ENCODE results near the gene TIGD3. TPM values are rescaled to one million over a fixed set of nuclear protein-coding genes. Genes with fewer than 3 reads are reported as not detected.

TIGD3 gene
- total RNA-seq, 4 donors from 2014 or later, result 0.30 to 0.59 TPM; not detected in 2

DNA sequence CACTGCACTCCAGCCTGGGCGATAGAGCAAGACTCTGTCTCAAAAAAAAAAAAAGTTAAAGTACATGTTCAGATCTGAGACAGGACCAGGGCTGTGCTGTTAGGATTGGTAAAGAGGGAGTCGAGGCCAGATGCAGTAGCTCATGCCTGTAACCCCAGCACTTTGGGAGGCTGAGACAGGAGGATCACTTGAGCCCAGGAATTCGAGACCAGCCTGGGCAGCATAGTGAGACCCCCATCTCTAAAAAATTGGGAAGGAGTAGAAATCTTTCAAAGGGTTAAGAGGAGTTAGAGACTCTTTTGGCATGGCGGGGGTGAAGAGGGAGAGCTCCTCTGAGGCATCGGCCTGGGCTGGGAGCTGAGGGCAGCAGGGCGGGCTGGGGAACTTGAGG is 16.1 kb downstream of the TIGD3 start:
- no peak for DNase-seq (ENCODE audit: low spot score in 2 of 2)
- Histone ChIP-seq H3K4me3 (no peak overlapping the region), H3K27ac (peak overlapping the region in 1 of 4 donors; percentile 24)

DNA sequence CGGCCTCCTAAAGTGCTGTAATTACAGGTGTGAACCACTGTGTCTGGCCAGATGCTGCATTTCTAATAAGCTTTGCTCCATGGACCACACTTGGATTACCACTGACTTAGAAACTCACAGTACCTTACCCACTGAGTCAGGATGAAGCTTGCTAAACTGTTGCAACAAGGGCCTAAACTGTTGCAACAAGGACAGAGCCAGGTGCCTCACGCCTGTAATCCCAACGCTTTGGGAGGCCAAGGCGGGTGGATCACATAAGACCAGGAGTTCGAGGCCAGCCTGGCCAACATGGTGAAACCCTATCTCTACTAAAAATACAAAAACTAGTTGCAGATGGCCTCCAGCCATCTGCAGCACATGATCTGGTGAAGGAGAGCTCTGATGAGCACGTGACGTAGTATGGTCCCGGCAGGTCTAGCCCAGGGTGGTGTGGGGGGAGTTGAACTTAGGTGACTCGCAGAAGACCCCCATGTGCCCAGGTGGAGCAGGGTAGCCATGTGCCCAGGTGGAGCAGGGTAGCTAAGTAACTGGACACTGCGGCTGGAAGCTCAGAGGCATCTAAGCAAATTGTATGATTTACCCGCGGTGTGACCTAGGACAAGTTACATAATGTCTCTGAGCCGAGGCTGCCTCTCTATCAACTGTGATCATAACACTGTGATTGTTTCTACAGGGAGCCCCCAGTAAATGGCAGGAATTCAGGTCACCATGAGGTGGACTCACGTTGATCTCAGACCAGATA is 19.5 kb downstream of the TIGD3 start:
- H3K27me3 ChIP-seq, result no peaks in the 10 kb centered on the region
- DNase-seq (ENCODE audit: low spot score in 2 of 2), result no peak
- peaks cover 0 to 5% (median 2%) of the 10 kb centered on the region in 4 donors for H3K4me1 ChIP-seq
- TF ChIP-seq, protein P1, sequence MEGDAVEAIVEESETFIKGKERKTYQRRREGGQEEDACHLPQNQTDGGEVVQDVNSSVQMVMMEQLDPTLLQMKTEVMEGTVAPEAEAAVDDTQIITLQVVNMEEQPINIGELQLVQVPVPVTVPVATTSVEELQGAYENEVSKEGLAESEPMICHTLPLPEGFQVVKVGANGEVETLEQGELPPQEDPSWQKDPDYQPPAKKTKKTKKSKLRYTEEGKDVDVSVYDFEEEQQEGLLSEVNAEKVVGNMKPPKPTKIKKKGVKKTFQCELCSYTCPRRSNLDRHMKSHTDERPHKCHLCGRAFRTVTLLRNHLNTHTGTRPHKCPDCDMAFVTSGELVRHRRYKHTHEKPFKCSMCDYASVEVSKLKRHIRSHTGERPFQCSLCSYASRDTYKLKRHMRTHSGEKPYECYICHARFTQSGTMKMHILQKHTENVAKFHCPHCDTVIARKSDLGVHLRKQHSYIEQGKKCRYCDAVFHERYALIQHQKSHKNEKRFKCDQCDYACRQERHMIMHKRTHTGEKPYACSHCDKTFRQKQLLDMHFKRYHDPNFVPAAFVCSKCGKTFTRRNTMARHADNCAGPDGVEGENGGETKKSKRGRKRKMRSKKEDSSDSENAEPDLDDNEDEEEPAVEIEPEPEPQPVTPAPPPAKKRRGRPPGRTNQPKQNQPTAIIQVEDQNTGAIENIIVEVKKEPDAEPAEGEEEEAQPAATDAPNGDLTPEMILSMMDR (IDR thresholded peaks at IDR 0.05), result no peak
- TF ChIP-seq EP300 (IDR thresholded peaks at IDR 0.05) (no peak), POLR2A (IDR thresholded peaks at IDR 0.05) (no peak)
- H3K9me3 ChIP-seq, result no peaks in the 10 kb centered on the region
- no peak overlapping the region for H3K4me3 ChIP-seq
- H3K27ac ChIP-seq, result no peak overlapping the region
- no peaks in the 10 kb centered on the region for H3K36me3 ChIP-seq
- WGBS, 2 donors, result 81% methylated on average over 14 of the region's 14 CpGs

More for the DNA sequence above, 16.1 kb downstream of the TIGD3 start:
- 76 to 77% methylated on average over 6 of the region's 6 CpGs for WGBS, 2 donors
- H3K9me3 ChIP-seq, result no peaks in the 10 kb centered on the region
- no peak for TF ChIP-seq POLR2A (IDR thresholded peaks at IDR 0.05)
- no peak for TF ChIP-seq EP300 (IDR thresholded peaks at IDR 0.05)
- TF ChIP-seq, protein P1 (IDR thresholded peaks at IDR 0.05), result no peak
- H3K4me1 ChIP-seq, result peaks cover 0 to 12% (median 1%) of the 10 kb centered on the region in 4 donors
- H3K27me3 ChIP-seq, result no peaks in the 10 kb centered on the region
- no peaks in the 10 kb centered on the region for H3K36me3 ChIP-seq

DNA sequence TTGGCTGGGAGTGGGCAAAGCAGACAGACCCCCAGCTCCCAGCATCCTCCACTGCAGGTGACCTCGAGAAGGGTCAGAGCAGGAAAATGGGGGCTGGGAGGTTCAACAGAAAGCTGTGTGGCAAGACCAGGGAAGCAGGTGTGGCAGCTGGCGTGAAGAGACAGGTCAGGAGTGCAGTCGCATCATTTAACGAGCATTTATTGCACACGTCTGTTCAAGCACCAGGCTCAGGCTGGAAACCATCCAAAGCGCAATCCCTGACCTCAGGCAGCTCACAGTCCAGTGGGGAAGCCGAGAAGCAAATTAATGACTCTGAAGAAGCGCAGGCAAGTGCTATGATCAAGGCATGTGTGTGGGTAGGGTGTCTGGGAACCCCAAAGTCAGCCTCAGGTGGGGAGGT is 20.5 kb downstream of the TIGD3 start:
- Histone ChIP-seq H3K9me3 (no peaks in the 10 kb centered on the region), H3K36me3 (no peaks in the 10 kb centered on the region), H3K4me3 (no peak overlapping the region), H3K27me3 (no peaks in the 10 kb centered on the region), H3K27ac (no peak overlapping the region), H3K4me1 (peaks cover 0 to 5% (median 2%) of the 10 kb centered on the region in 4 donors)
- TF ChIP-seq, protein P1 (IDR thresholded peaks at IDR 0.05), result no peak
- no peak for TF ChIP-seq EP300 (IDR thresholded peaks at IDR 0.05)
- TF ChIP-seq POLR2A (IDR thresholded peaks at IDR 0.05), result no peak
- DNase-seq (ENCODE audit: low spot score in 2 of 2), result no peak
- WGBS, 2 donors, result 79 to 83% methylated on average over 8 of the region's 8 CpGs

DNA sequence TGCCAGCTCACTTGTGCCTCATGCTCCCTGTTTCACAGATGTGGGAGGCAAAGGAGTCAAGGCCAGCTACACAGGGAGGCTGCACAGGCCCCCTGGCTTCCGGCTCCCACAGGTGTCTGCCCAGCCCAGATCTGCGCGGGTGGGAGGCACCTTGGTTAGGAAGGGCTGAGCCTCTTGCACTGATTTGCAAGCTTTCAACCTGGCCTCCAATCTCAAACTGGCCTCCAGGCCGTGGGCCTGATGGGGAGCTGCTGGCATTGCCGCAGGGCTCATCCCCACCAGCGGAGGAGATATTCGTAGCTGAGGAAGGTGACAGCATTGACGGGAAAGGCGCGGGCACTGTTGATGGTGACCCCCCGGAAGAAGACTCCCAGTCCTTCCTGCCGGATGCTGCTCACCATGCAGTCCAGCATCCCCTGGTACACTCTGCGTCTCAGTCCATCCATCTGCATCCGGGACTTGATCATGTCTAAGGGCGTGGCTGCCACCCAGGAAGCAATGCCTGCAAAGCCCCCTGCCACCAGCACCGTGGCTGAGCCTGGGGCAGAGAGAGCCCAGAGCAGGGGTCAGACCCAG is 21.7 kb downstream of the TIGD3 start:
- Histone ChIP-seq H3K36me3 (no peaks in the 10 kb centered on the region), H3K4me3 (no peak overlapping the region), H3K27ac (no peak overlapping the region), H3K4me1 (peaks cover 0 to 14% (median 9%) of the 10 kb centered on the region in 4 donors), H3K27me3 (no peaks in the 10 kb centered on the region), H3K9me3 (no peaks in the 10 kb centered on the region)
- 82 to 83% methylated on average over 12 to 15 of the region's 16 CpGs for WGBS, 2 donors
- TF ChIP-seq EP300 (IDR thresholded peaks at IDR 0.05), result no peak
- TF ChIP-seq POLR2A (IDR thresholded peaks at IDR 0.05), result no peak
- TF ChIP-seq, protein P1 (IDR thresholded peaks at IDR 0.05), result no peak
- no peak for DNase-seq (ENCODE audit: low spot score in 2 of 2)

DNA sequence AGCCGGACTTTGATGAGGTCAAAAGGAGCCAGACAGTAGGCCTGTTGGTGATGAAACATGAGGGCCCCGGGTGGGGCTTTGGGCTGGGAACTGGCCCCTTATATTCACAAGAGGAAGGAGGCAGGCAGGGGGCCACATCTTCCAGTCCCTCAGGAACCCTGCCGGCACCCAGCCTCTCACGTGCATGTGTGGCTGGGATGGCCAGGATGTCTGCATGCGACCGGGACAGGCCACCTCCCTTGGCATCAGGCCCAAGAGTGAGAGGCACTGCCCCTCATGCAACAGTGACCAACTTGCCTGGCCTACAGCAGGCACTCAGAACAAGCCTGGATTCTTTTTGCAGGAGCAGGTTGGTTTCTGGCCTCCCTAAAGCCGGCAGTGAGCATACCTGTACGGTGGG is 22.5 kb downstream of the TIGD3 start:
- H3K36me3 ChIP-seq, result no peaks in the 10 kb centered on the region
- H3K27me3 ChIP-seq, result no peaks in the 10 kb centered on the region
- no peak for TF ChIP-seq EP300 (IDR thresholded peaks at IDR 0.05)
- no peak for TF ChIP-seq POLR2A (IDR thresholded peaks at IDR 0.05)
- TF ChIP-seq, protein P1 (IDR thresholded peaks at IDR 0.05), result no peak
- no peak overlapping the region for H3K4me3 ChIP-seq
- 65 to 77% methylated on average over 8 of the region's 8 CpGs for WGBS, 2 donors
- H3K27ac ChIP-seq, result no peak overlapping the region
- no peak for DNase-seq (ENCODE audit: low spot score in 2 of 2)
- H3K4me1 ChIP-seq, result peaks cover 0 to 22% (median 17%) of the 10 kb centered on the region in 4 donors
- no peaks in the 10 kb centered on the region for H3K9me3 ChIP-seq

Measured in tibial nerve (tissue), 4 donors.